Colon (tissue), 2 donors: Measurements from ENCODE around the gene RNF43.
A peak's percentile ranks its signal among the peaks of the same experiment; 100 is the strongest.
"Not testable (repeated sequence)": the region's sequence is repeated elsewhere in the genome, so short reads cannot be mapped to it uniquely, and the experiment has no call there.

Experiments
- FAIRE-seq: peaks from 2 replicates; lab custom pipeline; 2012; peaks lifted over from hg19 to GRCh38; lab: Jason Lieb, UNC
- donor health status: control.
- donor health status: control.

The RNF43 gene

GRCh38 chr17:58409432-58409831, 7.9 kb downstream of the RNF43 start:
- no peak for FAIRE-seq

- no peak for FAIRE-seq
These were observed 14.0 kb downstream of the RNF43 start for GRCh38 chr17:58403311-58403710.

GRCh38 chr17:58402679-58403078, 14.7 kb downstream of the RNF43 start:
- FAIRE-seq = no peak

GRCh38 chr17:58402047-58402446, 15.3 kb downstream of the RNF43 start:
- FAIRE-seq = no peak

- FAIRE-seq = no peak
These were observed 16.0 kb downstream of the RNF43 start for GRCh38 chr17:58401287-58401686.

GRCh38 chr17:58400826-58401225, 16.5 kb downstream of the RNF43 start:
- FAIRE-seq = no peak

GRCh38 chr17:58399974-58400373, 17.4 kb downstream of the RNF43 start:
- no peak for FAIRE-seq

GRCh38 chr17:58398574-58399266, 18.6 kb downstream of the RNF43 start:
- FAIRE-seq = no peak

GRCh38 chr17:58397421-58397820, 19.9 kb downstream of the RNF43 start:
- FAIRE-seq = not testable (repeated sequence)

- no peak for FAIRE-seq
These were observed 21.2 kb downstream of the RNF43 start for GRCh38 chr17:58396173-58396572.

- FAIRE-seq = no peak
These were observed 22.7 kb downstream of the RNF43 start for GRCh38 chr17:58394534-58395223.

GRCh38 chr17:58391302-58391984, 25.9 kb downstream of the RNF43 start:
- FAIRE-seq = no peak

GRCh38 chr17:58390884-58391283, 26.4 kb downstream of the RNF43 start:
- FAIRE-seq = no peak

GRCh38 chr17:58388302-58389190, 28.8 kb downstream of the RNF43 start:
- FAIRE-seq = no peak

- peak; percentile 66 for FAIRE-seq
These were observed 29.5 kb downstream of the RNF43 start for GRCh38 chr17:58387834-58388233.

GRCh38 chr17:58386708-58387107, 30.6 kb downstream of the RNF43 start:
- no peak for FAIRE-seq

GRCh38 chr17:58385359-58385899, 31.9 kb downstream of the RNF43 start:
- FAIRE-seq = no peak

GRCh38 chr17:58384897-58385296, 32.4 kb downstream of the RNF43 start:
- no peak for FAIRE-seq

- FAIRE-seq = no peak
These were observed 33.4 kb downstream of the RNF43 start for GRCh38 chr17:58383892-58384462.

GRCh38 chr17:58382872-58383242, 34.5 kb downstream of the RNF43 start:
- FAIRE-seq = no peak

- FAIRE-seq = no peak
These were observed 35.0 kb downstream of the RNF43 start for GRCh38 chr17:58382108-58382871.
